Measurements from ENCODE around the gene DLEU7.

GRCh38 chr13:50867637-50867945 lies 24.1 kb upstream of the DLEU7 start:
- TF ChIP-seq CTCF (IDR thresholded peaks at IDR 0.05 in 8 of 11, conservative IDR thresholded peaks at IDR 0.05 in 3 of 11) (no peak), POLR2A (IDR thresholded peaks at IDR 0.05) (no peak)
